Left colon (tissue), 2 donors: ENCODE measurements around the gene FAN1. TPM values are rescaled to one million over a fixed set of nuclear protein-coding genes. Genes with fewer than 3 reads are reported as not detected.

Experiments used
- ATAC-seq: fragments of 200-7000 bp; cut with Tn5 transposase; one replicate; pipeline ENCODE4 v1.9.1; 2020; ENCODE audit warnings: mild to moderate bottlenecking, moderate library complexity
- DNase-seq, 2 donors: peaks; one replicate each; pipeline ENCODE4 v3.0.0-alpha.2; 2020
- intact Hi-C, 2 donors: fragments of 100-400 bp; cut with DNase I in 1 of 2; cut with micrococcal nuclease in 1 of 2; formaldehyde crosslinking; loops; one replicate each; pipeline versions ENCODE4 v1.11.2 to v1.14.0; 2022; cut with DNase I, micrococcal nuclease
- total RNA-seq, 2 donors: library from RNA; stranded (reverse); fragmentation: NEBNext Ultra II Directional; extraction: Animal tissue kit (Norgen Biotek cat#: 25700); gene quantifications; one replicate each; pipeline ENCODE4 v1.2.1, GENCODE V29; 2021
- donor health status: DM: no; HTN: no; CAD: no.
- donor health status: DM: yes; HTN: yes; CAD: no.

The FAN1 gene
- total RNA-seq, 2 donors from 2014 or later = 8.4 to 15.8 TPM

GRCh38 chr15:30943654-30944335 is 40.1 kb downstream of the FAN1 start:
- intact Hi-C loops = no loop called here
- ATAC-seq (no peak), DNase-seq (no peak)

GRCh38 chr15:30953183-30953582 is 49.5 kb downstream of the FAN1 start:
- intact Hi-C loops = no loop called here
- ATAC-seq = no peak
- DNase-seq = no peak

DNA sequence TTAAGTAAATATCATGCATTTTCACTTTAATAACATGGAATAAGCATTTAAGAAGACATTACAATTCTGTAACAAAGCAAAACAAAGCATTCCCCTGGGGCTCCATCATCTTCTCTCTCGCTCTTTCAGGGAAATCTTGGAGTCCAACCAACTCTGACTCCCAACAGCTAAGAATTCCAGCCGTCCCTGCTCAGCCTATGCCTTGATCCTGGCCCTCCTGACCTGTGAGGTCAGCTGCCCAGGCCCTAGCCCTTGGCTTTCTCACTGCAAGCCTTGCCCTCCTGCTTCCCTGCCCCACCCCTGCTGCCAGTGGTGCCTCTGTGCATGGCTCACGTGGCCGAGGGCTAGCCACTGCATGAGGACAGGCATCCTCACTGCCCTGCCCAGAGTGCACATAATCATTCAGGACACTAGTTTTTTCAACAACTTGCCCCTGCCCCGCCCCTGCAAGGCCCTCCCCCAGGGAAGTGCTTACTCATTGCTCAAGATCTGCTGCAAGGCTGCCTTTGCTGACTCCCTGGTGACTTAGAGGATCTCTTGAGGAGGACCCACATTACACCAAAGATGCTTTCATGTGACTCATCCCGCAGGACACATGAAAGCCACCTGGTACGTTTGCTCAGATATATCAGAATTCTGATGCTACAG is 50.1 kb downstream of the FAN1 start:
- ATAC-seq (peak; percentile 48), DNase-seq (no peak)
- intact Hi-C loops = no loop called here

DNA sequence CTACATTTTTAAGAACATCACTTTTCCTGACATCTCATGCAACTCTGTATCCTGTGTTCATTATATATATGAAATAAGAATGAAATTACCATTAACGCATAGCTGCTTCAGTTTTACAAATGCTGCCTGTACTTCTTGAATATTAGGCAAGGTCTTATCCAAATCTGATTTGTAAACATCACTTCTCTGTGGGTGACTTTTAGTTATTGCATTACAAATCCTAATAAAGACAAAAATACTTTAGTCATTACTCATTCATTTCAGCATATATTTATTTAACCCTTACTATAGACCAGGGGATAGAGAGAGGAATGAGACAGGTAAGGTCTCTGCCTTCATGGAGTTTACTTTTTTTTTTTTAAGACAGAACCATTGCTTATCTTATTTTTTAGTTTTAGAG is 51.0 kb downstream of the FAN1 start:
- DNase-seq (no peak), ATAC-seq (no peak)
- intact Hi-C loops = no loop called here

GRCh38 chr15:30956216-30957124 is 52.8 kb downstream of the FAN1 start:
- intact Hi-C loops = no loop called here

DNA sequence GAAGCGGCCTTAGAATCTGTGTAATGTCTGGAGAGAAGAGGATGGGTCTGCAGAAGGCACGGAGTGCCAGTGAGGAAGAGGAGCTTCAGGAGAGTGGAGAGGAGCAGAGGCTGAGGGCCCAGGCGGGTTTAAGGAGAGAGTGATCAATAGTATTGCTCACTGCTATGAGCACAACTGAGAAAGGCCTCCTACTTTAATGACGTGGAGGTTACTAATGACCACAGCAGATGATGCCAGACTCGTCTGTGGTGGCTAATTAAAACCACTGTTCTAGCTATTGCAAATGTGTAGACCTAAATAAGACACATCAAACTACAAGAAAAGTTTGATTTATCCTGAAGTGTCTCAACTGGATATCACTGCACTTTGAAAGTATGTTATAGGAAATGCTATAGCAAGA is 54.5 kb downstream of the FAN1 start:
- no peak for DNase-seq
- no peak for ATAC-seq
- intact Hi-C loops = no loop called here

More at GRCh38 chr15:30956216-30957124, 52.8 kb downstream of the FAN1 start:
- no peak for DNase-seq
- no peak for ATAC-seq

- ATAC-seq (no peak), DNase-seq (no peak)
- intact Hi-C loops = no loop called here
Measured at GRCh38 chr15:30962079-30962478, 58.4 kb downstream of the FAN1 start.

DNA sequence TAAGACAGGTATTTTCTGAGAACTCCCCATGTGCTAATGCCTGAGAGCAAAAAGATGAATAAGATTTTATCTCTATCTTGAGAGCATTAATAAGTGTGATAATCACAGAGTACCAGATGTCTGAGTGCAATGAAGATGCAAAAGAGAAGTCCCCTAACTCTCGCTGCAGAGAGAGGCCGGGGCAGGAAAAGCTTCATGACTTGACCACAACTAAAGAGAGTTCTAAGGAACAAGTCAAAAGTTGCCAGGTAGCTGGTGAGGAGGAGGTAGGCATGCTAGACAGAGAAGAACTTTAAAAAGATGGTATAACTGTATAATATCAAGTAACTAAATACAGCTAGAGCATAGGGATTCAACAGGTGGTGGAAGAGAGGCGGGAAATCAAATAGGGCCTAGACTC is 58.9 kb downstream of the FAN1 start:
- ATAC-seq (no peak), DNase-seq (no peak)
- intact Hi-C loops = no loop called here

- intact Hi-C loops = no loop called here
- no peak for ATAC-seq
- no peak for DNase-seq
Measured at GRCh38 chr15:30963681-30964080, 60.0 kb downstream of the FAN1 start.

GRCh38 chr15:30969724-30970123 is 66.0 kb downstream of the FAN1 start:
- DNase-seq = no peak
- intact Hi-C loops = no loop called here
- ATAC-seq = no peak

DNA sequence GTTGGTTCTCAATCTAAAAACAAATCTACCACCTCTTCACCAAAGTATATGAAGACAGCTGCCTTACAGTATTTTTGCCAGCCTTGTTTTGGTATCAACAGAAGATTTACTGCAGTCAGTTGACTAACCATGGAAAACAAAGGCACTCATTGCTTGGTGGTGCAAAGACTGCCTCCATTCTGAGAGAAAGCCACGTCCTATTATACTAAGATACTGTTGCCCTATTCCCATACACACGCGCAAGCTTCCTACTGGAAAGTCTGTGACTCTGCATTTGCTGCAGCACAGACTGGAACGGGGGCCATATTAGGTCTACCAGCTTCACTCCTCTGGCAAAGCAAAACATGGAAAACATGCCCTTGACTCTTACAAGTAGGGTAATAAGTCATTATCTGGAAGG is 69.7 kb downstream of the FAN1 start:
- intact Hi-C loops = no loop called here
- DNase-seq (no peak), ATAC-seq (no peak)

- intact Hi-C loops = no loop called here
- ATAC-seq (no peak), DNase-seq (no peak)
Measured at GRCh38 chr15:30974112-30974511, 70.4 kb downstream of the FAN1 start.

GRCh38 chr15:30978328-30978727 is 74.6 kb downstream of the FAN1 start:
- no peak for DNase-seq
- intact Hi-C loops = no loop called here
- ATAC-seq = no peak

- intact Hi-C loops = no loop called here
- ATAC-seq = no peak
- no peak for DNase-seq
Measured at GRCh38 chr15:30979457-30979856, 75.7 kb downstream of the FAN1 start.

GRCh38 chr15:30984118-30984517 is 80.4 kb downstream of the FAN1 start:
- DNase-seq (no peak), ATAC-seq (no peak)
- intact Hi-C loops = no loop called here

DNA sequence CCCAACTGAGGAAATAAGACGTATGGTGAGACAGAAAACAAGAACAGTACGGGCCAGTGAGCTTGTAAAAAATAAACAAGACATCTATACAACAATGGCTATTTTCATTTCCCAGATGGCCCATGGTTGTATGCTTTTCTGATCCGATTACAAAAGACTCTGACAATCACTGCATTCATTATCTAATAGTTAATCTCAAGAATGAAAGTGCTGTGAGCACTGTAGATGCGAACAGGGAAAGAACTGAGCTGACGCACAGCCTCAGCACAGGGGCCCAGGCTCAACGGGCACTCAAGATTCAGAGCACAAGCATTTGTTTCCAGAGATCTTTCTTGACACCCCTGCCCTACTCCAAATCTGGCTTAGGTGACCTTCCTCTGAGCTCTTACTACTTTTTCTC is 80.8 kb downstream of the FAN1 start:
- intact Hi-C loops = no loop called here
- ATAC-seq (no peak), DNase-seq (no peak)

- intact Hi-C loops = no loop called here
- DNase-seq (peak in 1 of 2 donors; percentile 25), ATAC-seq (peak; percentile 35)
Measured at GRCh38 chr15:30985081-30985531, 81.4 kb downstream of the FAN1 start.

- DNase-seq (no peak), ATAC-seq (no peak)
- intact Hi-C loops = no loop called here
Measured at GRCh38 chr15:30990036-30990435, 86.3 kb downstream of the FAN1 start.

- ATAC-seq = peak; percentile 28
- DNase-seq = no peak
- intact Hi-C loops = no loop called here
Measured at GRCh38 chr15:30990446-30991254, 86.9 kb downstream of the FAN1 start.
